ENCODE results near the gene GOLGA8N.
"Not testable (repeated sequence)": the region's sequence is repeated elsewhere in the genome, so short reads cannot be mapped to it uniquely, and the experiment has no call there.

GRCh38 chr15:32568988-32569387 lies 24.3 kb upstream of the GOLGA8N start:
- not testable (repeated sequence) for TF ChIP-seq POLR2A (IDR thresholded peaks at IDR 0.05)
- TF ChIP-seq, protein P1, sequence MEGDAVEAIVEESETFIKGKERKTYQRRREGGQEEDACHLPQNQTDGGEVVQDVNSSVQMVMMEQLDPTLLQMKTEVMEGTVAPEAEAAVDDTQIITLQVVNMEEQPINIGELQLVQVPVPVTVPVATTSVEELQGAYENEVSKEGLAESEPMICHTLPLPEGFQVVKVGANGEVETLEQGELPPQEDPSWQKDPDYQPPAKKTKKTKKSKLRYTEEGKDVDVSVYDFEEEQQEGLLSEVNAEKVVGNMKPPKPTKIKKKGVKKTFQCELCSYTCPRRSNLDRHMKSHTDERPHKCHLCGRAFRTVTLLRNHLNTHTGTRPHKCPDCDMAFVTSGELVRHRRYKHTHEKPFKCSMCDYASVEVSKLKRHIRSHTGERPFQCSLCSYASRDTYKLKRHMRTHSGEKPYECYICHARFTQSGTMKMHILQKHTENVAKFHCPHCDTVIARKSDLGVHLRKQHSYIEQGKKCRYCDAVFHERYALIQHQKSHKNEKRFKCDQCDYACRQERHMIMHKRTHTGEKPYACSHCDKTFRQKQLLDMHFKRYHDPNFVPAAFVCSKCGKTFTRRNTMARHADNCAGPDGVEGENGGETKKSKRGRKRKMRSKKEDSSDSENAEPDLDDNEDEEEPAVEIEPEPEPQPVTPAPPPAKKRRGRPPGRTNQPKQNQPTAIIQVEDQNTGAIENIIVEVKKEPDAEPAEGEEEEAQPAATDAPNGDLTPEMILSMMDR (IDR thresholded peaks at IDR 0.05) = not testable (repeated sequence)
